Measurements from ENCODE around the gene RPL18. TPM values are rescaled to one million over a fixed set of nuclear protein-coding genes. Genes with fewer than 3 reads are reported as not detected.

Gene RPL18
- total RNA-seq, 3 donors from 2014 or later (not counting 1 experiment from before 2014, with no cell fraction given): 900 to 1,086 (median 1,066) TPM

- Mint-ChIP-seq H3K4me3 (no peak overlapping the region), H3K27me3 (ENCODE audit: low read depth in 2 of 2) (peaks cover 0 to 3% of the 10 kb centered on the region in 2 donors), H3K9me3 (no peaks in the 10 kb centered on the region), H3K27ac (no peak overlapping the region), H3K36me3 (no peaks in the 10 kb centered on the region), H3K4me1 (no peaks in the 10 kb centered on the region)
- no peaks in the 10 kb centered on the region for H3K27me3 ChIP-seq (ENCODE audit: control insufficient read depth, insufficient read depth, low read length)
- no peaks in the 10 kb centered on the region for H3K36me3 ChIP-seq (ENCODE audit: control insufficient read depth, insufficient read depth, low read length)
- H3K27ac ChIP-seq (ENCODE audit: low read length): no peak overlapping the region
- no peak for TF ChIP-seq CTCF (IDR thresholded peaks at IDR 0.05)
- DNase-seq: no peak
- H3K9me3 ChIP-seq (ENCODE audit: control insufficient read depth, insufficient read depth, low read length): no peaks in the 10 kb centered on the region
- intact Hi-C loops (cut with micrococcal nuclease): no loop called here
- WGBS (ENCODE audit: insufficient coverage): 83% methylated on average over 30 of the region's 30 CpGs
- no peak for ATAC-seq
- peaks cover 9% of the 10 kb centered on the region for H3K4me1 ChIP-seq (ENCODE audit: control insufficient read depth, insufficient read depth, low read length)
- H3K4me3 ChIP-seq (ENCODE audit: low read length): no peak overlapping the region
These were observed 19.8 kb downstream of the RPL18 start for GRCh38 chr19:48598996-48599700.

- WGBS (ENCODE audit: insufficient coverage): 75% methylated on average over 39 of the region's 39 CpGs
- peak; percentile 56 to 72 (median 60) for ATAC-seq
- no peak for TF ChIP-seq CTCF (IDR thresholded peaks at IDR 0.05)
These were observed 22.1 kb downstream of the RPL18 start for GRCh38 chr19:48596679-48597465.

GRCh38 chr19:48596237-48596636 lies 22.7 kb downstream of the RPL18 start:
- DNase-seq (no peak), ATAC-seq (no peak)
- Mint-ChIP-seq H3K4me1 (no peaks in the 10 kb centered on the region), H3K27me3 (ENCODE audit: low read depth in 2 of 2) (peaks cover 0 to 3% of the 10 kb centered on the region in 2 donors), H3K36me3 (no peaks in the 10 kb centered on the region), H3K27ac (no peak overlapping the region), H3K9me3 (no peaks in the 10 kb centered on the region), H3K4me3 (no peak overlapping the region)
- no peak overlapping the region for H3K4me3 ChIP-seq (ENCODE audit: low read length)
- WGBS (ENCODE audit: insufficient coverage): 95% methylated on average over 3 of the region's 4 CpGs
- intact Hi-C loops (cut with micrococcal nuclease): no loop called here
- no peak overlapping the region for H3K27ac ChIP-seq (ENCODE audit: low read length)
- no peaks in the 10 kb centered on the region for H3K27me3 ChIP-seq (ENCODE audit: control insufficient read depth, insufficient read depth, low read length)
- TF ChIP-seq CTCF (IDR thresholded peaks at IDR 0.05): no peak
- no peaks in the 10 kb centered on the region for H3K9me3 ChIP-seq (ENCODE audit: control insufficient read depth, insufficient read depth, low read length)
- H3K36me3 ChIP-seq (ENCODE audit: control insufficient read depth, insufficient read depth, low read length): no peaks in the 10 kb centered on the region
- H3K4me1 ChIP-seq (ENCODE audit: control insufficient read depth, insufficient read depth, low read length): peaks cover 9% of the 10 kb centered on the region

More at GRCh38 chr19:48596679-48597465, 22.1 kb downstream of the RPL18 start:
- Mint-ChIP-seq H3K27me3 (ENCODE audit: low read depth in 2 of 2) (peaks cover 0 to 3% of the 10 kb centered on the region in 2 donors), H3K27ac (no peak overlapping the region), H3K4me3 (no peak overlapping the region), H3K9me3 (no peaks in the 10 kb centered on the region), H3K4me1 (no peaks in the 10 kb centered on the region), H3K36me3 (no peaks in the 10 kb centered on the region)
- Histone ChIP-seq H3K4me1 (ENCODE audit: control insufficient read depth, insufficient read depth, low read length) (peaks cover 9% of the 10 kb centered on the region), H3K27ac (ENCODE audit: low read length) (no peak overlapping the region), H3K27me3 (ENCODE audit: control insufficient read depth, insufficient read depth, low read length) (no peaks in the 10 kb centered on the region), H3K36me3 (ENCODE audit: control insufficient read depth, insufficient read depth, low read length) (no peaks in the 10 kb centered on the region), H3K9me3 (ENCODE audit: control insufficient read depth, insufficient read depth, low read length) (no peaks in the 10 kb centered on the region), H3K4me3 (ENCODE audit: low read length) (peak overlapping the region; percentile 6)
- peak in 1 of 2 donors; percentile 78 for DNase-seq
- intact Hi-C loops (cut with micrococcal nuclease): no loop called here

All from natural killer cell (primary cell).